Cortex of kidney (tissue), 1 donor: ENCODE results near the gene DLEC1.

Experiments
- DNase-seq: peaks from one replicate; lab custom pipeline; 2025; lab: John Stamatoyannopoulos, UW

The DLEC1 gene

DNA sequence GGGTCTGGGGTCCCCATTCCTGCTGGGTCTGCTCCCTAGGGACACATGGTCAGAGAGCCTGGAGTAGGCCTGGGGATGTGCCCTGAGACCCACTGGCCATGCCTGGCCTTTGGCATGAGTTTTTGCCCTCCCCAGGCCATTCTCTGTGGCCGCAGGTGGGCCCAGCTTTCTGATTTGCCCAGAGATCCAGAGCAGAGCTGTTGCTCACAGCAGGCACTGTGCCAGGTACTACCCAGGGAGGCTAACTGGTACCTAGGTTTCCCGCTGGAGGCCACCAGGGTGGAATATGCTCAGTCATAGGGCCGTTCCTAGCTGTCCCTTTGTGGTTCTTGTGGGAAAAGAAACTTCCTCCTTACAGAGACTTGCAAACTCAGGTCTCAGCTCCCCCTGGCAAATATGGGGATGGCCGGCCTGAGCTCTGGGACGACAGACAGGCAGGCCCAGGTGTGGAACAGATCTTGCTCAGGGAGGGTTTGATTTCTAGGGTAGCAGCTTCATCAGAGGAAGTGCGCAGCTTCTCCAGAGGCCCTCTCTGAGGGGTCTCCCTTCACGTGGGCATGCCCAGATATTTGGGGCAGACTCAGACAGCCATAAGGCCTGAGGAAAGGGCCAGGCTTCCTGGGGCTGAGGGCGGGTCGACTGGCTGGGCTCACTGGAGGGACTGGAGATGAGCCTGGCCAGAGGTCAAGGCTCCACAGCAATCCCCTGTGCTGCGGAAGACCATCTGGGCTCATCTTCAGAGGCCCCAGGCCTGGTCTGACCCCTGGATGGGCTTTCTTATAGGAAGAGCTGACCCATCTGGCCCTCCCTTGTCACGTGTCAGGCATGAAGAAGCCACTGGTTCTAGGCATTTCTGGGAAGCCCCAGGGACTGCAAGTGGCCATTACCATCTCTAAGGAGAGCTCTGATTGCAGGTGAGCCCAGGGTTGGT lies 69.9 kb downstream of the DLEC1 start:
- no peak for DNase-seq

- no peak for DNase-seq
These were observed 70.7 kb downstream of the DLEC1 start for GRCh38 chr3:38109580-38110313.

DNA sequence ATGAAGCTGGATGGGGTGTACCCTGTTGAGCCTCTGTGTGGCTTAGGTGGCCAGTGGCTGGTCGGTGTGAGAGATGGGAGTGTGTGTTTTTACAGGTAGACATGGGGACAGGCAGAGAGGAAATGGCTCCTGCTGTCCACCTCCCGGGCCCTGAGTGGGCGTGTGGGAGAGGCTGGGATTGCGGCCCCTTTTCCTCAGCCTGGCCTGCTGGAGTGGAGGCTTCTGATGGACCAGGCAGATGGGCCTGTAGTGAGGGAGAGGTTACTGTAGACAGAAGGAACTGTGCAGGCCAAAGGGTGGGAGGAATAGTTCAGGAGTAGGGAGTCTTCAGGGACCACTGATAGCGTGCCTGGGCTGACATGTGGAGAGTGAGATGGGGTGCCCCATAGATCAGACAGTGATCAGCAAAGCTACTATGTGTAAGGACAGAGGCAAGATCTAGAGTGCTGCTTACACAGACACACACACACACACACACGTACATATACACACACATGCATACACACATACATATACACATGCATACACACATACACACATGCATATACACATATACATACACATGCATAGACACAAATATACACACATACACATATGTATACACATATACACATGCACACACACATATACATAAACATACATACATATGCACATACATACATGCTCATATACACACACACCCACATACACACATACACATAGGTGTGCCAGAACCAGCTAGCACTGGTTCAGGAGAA lies 71.5 kb downstream of the DLEC1 start:
- DNase-seq, result no peak

DNA sequence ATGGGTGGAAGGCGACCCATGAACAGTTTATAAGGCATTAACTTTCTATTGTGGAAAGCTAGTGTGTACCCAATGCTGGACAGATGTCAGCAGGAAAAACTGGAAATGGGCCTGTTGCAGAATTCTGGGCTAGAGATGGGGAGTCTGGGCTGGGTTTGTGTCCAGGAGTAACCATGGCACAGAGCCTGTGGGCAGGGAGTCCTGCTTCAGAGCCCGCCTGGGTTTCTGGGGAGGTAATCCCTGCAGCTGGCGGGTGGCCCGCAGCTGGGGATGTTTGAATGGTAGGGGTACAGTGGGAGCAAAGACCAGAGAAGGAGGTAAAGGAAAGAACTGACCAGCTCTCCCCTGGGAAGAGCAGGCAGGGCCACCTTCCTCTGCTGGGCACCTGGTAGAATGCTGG lies 72.2 kb downstream of the DLEC1 start:
- DNase-seq, result no peak

DNA sequence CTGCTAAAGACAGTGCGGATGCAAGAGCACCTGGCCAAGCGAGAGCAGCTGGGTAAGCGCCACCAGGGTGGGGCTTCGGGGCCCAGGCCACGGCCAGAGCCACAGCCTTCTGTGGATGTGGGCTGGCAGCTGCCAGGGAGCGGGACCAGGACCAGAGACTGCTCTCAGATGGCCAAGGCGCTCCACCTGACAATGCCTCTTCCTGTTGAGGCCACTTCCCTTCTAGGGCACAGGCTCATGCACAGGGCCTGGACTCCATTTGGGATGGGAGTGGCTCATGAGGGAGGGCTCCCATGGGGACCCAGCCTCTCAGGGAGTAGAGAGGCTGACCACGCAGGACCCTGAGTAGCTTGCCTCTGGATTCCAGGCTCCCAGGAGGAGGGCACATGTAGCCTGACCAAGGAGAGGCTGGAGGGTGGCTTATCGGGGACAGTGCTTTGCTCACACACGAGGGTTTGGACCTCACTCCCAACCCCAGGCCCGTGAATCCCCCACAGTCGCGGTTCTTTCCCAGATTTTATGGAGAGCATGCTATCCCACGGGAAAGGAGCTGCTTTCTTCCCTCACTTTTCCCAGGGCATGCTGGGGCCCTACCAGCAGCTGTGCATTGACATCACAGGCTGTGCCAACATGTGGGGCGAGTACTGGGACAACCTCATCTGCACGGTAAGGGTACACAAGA lies 72.8 kb downstream of the DLEC1 start:
- no peak for DNase-seq

DNA sequence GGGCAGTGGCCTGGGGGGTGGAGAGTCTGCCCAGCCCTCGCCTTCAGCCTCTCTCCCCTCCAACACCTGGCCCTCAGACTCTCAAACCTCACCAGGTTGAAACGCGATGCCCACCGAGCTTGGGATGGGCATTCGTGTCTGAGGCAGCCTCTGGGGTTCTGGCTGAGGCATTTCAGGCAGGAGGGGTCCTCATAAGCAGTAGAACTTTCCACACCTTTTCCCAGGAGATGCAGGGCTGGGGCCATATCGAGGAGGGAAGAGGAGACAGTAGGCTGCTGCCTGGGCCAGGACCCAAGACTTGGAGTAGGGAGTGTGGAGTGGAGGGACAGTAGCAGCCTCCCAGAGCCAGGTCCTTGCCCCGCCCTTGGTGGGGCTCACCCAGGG lies 73.4 kb downstream of the DLEC1 start:
- DNase-seq, result no peak

DNA sequence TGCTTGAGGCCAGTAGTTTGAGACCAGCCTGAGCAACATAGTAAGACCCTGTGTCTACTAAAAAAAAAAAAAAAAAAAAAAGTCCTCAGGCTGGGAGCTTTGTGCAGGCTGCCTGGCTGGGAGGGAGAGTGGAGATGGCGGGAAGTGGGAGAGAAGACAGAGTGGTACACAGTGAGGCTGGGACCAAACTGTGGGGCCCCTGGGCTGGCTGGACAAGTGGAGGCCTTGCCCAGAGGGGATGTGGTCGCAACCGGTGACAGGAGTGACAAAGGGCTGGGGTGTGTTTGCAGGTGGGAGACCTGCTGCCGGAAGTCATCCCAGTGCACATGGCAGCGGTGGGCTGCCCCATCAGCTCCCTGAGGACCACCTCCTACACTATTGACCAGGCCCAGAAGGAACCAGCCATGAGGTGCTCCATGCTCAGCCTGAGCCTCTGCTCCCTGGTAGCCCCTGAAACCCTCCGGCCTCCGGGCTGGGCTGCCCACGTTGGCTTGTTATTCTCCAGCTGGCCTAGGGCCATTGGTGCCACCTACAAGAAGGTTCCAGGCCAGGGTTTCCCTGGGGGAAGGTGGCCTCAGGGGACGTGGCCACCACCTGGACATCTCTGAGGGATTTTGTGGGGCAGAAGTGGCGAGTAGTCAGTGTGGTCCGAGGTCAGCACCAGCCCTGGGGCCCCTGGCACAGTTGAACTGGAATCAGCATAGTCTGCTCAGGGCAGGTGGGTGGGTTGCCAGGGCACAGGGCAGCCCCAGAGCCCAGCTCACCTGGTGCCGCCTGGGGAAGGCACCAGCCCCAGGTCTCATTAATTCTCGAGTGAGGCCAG lies 75.3 kb downstream of the DLEC1 start:
- no peak for DNase-seq

- no peak for DNase-seq
These were observed 76.1 kb downstream of the DLEC1 start for GRCh38 chr3:38114875-38115644.

DNA sequence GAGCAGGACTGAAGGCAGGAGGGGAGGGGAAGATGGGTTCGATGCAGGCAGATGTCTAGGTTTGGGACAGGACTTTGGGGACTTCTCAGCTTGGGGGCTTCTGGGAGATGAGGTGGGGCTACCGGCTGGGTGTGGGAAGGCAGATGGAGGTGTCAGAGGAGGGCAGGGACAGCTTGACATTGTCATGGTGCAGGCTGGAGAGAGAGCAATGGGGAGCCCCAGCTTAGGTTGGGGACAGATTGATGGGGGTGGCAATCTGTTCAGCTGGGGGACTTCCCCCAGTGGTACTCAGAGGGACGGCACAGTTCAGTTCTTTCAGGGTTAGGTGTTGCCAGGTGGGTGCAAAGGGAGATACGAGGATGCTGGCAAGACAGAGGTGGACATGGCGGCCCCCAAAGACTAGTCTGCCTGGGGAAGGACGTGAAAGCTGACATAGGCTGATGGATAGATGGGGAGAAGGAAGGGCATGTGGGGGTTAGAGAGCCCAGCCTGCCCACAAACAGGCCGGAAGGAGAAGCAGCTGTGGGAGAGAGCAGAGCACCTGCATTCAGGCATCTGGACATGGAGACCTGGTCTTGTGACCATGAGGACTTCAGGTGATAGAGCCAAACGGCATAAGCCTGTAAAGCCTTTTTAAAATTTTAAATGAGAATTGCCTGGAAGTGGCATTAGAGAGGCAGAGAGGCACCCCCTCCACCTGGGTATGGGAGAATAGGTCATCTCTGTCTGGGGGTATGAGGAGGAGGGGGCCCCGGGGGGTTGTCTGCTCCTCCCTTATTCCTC lies 76.8 kb downstream of the DLEC1 start:
- DNase-seq, result no peak

GRCh38 chr3:38116471-38117162 lies 77.6 kb downstream of the DLEC1 start:
- DNase-seq, result no peak

DNA sequence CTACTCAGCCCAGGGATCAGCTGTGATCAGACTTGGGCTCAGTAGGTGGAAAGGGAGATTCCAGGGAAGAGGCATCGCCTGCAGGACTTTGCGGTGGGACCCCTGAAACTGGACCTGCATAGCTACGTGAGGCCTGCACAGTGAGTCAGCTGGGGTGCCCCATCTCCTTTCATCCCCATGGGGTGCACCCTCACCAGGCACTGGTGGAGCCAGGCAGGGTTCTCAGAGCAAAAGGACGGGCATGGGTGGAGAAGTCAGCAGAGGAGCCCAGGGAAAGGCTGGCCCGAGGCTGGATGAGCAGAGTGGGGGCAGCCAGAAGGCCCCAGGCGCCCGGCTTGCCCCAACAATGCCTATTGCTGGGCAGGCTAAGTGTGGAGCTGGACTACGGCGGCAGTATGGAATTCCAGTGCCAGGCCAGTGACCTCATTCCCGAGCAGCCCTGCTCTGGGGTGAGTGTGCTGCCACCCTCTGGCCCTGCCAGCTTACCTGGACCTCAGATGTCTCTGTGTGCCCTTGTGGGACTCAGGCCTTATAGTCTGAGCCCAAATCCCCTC lies 78.2 kb downstream of the DLEC1 start:
- DNase-seq, result no peak

DNA sequence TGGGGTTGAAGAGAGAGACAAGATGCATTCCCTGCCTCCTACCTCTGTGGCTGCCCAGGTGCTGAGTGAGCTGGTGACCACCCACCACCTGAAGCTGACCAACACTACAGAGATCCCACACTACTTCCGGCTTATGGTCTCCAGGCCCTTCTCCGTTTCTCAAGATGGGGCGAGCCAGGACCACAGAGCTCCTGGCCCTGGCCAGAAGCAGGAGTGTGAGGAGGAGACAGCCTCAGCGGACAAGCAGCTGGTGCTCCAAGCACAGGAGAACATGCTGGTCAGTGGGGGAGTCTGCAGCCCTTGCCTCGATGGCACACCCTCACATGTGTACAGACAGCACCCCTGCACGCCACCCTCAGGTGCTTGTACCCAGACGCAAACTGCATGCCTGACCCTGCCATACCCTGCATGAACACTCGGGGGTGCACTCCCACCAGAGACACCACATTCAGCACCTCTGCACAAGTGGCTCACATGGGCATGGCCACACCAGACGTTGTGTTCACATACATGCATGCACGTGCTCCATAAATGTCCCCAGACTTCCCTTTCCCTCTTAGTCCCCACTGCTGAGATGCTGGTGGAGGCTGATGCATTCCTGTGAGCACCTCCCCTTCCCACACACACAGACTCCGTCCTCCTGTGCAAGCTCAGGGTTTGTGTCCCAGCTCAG lies 78.9 kb downstream of the DLEC1 start:
- no peak for DNase-seq

- no peak for DNase-seq
These were observed 79.6 kb downstream of the DLEC1 start for GRCh38 chr3:38118421-38119247.

- DNase-seq, result no peak
These were observed 80.2 kb downstream of the DLEC1 start for GRCh38 chr3:38119248-38119544.

GRCh38 chr3:38119821-38120692 lies 81.0 kb downstream of the DLEC1 start:
- DNase-seq, result no peak

- DNase-seq, result no peak
These were observed 81.9 kb downstream of the DLEC1 start for GRCh38 chr3:38120693-38121450.
